Neural crest cell (in vitro differentiated cells): ENCODE data around the gene MAGEB4. TPM values are rescaled to one million over a fixed set of nuclear protein-coding genes. Genes with fewer than 3 reads are reported as not detected.

Experiments used
- DNase-seq: peaks from one replicate; pipeline ENCODE4 v3.0.0; 2021; ENCODE audit warnings: low read depth, mixed read lengths, low spot score
- H3K27ac Mint-ChIP-seq: one replicate; pipeline ENCODE4 v1.8.0; 2021; ENCODE audit warnings: mild to moderate bottlenecking, mixed read lengths; ENCODE audit not compliant: unreplicated experiment
- H3K27me3 Mint-ChIP-seq: 2 replicates; pipeline ENCODE4 v1.8.0; 2021; ENCODE audit warnings: low read depth, mild to moderate bottlenecking, mixed read lengths
- H3K36me3 Mint-ChIP-seq: 2 replicates; pipeline ENCODE4 v1.8.0; 2021; ENCODE audit warnings: low read depth, mild to moderate bottlenecking, mixed read lengths
- H3K4me1 Mint-ChIP-seq: 2 replicates; pipeline ENCODE4 v1.8.0; 2021; ENCODE audit warnings: mixed read lengths
- H3K4me3 Mint-ChIP-seq: one replicate; pipeline ENCODE4 v1.8.0; 2021; ENCODE audit warnings: mild to moderate bottlenecking, mixed read lengths
- H3K9me3 Mint-ChIP-seq: 2 replicates; pipeline ENCODE4 v1.8.0; 2021; ENCODE audit warnings: mixed read lengths
- total RNA-seq: library from RNA; stranded (reverse); gene quantifications from 2 replicates; pipeline ENCODE4 v1.2.1, GENCODE V29; 2021
- TF ChIP-seq, protein P1 (sequence below): fragments of 200-600 bp; sonication (generic); conservative IDR thresholded peaks from 2 replicates; pipeline ENCODE4 v1.5.0; 2021; ENCODE audit warnings: antibody characterized with exemption, mild to moderate bottlenecking

MAGEB4 gene
- total RNA-seq, 1 donor from 2014 or later, result not detected

DNA sequence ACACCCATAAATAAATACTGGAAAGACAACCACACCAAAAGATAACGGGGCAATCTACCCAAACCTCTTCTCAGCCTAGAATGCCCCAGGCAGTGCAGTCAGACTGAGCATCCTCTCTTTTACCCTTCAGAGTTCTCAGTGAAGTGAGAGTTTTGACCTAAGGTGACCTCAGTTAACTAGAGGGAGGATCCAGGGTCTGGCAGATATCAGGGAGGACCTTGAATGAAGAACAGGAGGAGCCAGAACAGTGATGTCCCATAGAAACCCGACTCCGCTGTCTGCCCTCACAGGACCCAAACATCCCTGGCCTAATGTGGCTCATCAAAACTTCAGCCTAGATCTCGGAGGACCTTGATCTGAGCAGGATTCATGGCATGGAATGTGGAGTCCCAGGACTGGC is 11.4 kb upstream of the MAGEB4 start, which contains the start of gene MAGEB3:
Gene MAGEB3, plus strand, starts transcription at position 263 of the 400 bp plus-strand sequence. CDS start 5,268 bp downstream, outside the sequence.
- TF ChIP-seq, protein P1, sequence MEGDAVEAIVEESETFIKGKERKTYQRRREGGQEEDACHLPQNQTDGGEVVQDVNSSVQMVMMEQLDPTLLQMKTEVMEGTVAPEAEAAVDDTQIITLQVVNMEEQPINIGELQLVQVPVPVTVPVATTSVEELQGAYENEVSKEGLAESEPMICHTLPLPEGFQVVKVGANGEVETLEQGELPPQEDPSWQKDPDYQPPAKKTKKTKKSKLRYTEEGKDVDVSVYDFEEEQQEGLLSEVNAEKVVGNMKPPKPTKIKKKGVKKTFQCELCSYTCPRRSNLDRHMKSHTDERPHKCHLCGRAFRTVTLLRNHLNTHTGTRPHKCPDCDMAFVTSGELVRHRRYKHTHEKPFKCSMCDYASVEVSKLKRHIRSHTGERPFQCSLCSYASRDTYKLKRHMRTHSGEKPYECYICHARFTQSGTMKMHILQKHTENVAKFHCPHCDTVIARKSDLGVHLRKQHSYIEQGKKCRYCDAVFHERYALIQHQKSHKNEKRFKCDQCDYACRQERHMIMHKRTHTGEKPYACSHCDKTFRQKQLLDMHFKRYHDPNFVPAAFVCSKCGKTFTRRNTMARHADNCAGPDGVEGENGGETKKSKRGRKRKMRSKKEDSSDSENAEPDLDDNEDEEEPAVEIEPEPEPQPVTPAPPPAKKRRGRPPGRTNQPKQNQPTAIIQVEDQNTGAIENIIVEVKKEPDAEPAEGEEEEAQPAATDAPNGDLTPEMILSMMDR, result no peak
- Mint-ChIP-seq H3K27me3 (no peaks in the 10 kb centered on the region), H3K4me1 (no peaks in the 10 kb centered on the region), H3K4me3 (no peak within 1 kb of the TSS), H3K36me3 (no peaks in the 10 kb centered on the region), H3K9me3 (no peaks in the 10 kb centered on the region), H3K27ac (no peak within 1 kb of the TSS)
- DNase-seq, result no peak

DNA sequence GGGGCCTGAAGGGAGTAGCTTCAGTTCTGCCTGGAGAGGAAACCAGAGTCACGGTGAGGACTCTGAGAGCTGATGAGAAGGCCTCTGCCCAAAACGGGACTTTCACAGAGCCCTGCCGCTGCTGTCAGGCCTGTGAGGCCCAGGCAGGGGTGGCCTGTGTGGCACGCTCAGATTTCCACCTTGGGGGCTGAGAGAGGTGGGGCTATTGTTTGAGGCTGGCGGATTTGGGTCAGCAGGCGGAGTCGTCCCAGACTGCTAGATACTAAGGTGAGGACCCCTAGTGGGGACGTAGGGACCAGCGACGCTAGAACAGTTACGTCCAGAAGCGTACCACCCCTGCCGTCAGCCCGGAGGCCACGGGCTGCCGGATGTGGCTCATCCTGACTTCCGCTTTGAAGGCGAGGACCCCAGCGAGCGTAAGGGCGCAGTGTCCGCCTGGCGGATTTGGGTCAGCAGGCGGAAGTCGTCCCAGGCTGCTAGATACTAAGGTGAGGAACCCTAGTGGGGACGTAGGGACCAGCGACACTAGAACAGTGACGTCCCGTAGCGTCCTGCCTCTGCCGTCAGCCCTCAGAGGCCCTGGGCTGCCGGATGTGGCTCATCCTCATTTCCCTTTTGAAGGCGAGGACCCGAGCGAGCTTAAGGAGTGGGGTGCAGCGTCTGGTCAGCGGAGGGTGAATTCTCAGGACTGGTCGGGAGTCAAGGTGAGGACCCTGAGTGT is 5.1 kb downstream of the MAGEB4 start, which contains the start of gene MAGEB1:
Gene MAGEB1, plus strand, starts transcription at position 378 of the 721 bp plus-strand sequence. CDS start 3,348 bp downstream, outside the sequence.
- Mint-ChIP-seq H3K27me3 (no peaks in the 10 kb centered on the region), H3K4me1 (no peaks in the 10 kb centered on the region), H3K36me3 (no peaks in the 10 kb centered on the region), H3K4me3 (no peak within 1 kb of the TSS), H3K27ac (no peak within 1 kb of the TSS), H3K9me3 (peaks cover 6% of the 10 kb centered on the region)
- no peak for DNase-seq
- TF ChIP-seq, protein P1, result no peak

DNA sequence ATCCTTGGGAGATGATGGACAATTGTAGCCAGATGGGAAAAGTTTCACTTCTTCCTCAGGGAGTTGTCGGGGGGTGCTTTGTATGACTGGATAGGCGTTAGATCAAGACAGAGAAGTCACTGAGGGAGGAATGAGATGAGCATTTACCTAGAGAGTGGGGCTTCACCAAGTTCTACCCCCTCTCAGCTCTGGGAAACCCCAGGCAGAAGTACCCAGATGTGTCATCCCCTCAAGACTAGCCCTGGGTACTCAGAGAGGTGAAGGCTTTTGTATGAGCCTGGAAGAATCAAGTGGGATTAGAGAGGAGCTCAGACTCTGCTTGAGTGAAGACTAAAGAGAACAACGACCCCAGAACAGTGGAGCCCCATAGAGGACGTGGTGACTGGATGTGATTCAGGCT is 7.1 kb downstream of the MAGEB4 start:
- TF ChIP-seq, protein P1, result no peak
- DNase-seq, result no peak
- Mint-ChIP-seq H3K27me3 (no peaks in the 10 kb centered on the region), H3K4me3 (no peak overlapping the region), H3K27ac (no peak overlapping the region), H3K9me3 (peaks cover 6% of the 10 kb centered on the region), H3K36me3 (no peaks in the 10 kb centered on the region), H3K4me1 (no peaks in the 10 kb centered on the region)

DNA sequence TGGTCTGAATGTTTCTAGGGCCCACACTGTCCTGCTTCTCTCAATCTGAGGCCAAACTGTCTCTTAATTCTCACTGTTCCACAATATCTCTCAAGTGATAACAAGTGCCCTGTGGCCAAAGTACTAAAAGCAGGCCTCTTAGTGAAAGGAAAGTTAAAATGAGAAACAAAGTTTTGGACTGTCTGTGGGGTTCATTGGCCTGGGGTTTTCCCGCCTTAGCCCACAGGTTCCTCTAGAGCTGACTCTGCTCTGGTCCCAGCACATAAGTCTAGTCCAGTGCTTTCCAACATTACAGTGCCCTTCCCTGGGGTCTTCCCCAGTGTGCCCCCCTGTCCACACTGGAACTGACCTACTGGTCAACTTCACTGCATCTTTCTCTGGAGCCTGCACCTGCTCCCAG is 11.5 kb downstream of the MAGEB4 start:
- TF ChIP-seq, protein P1, result no peak
- Mint-ChIP-seq H3K4me1 (no peaks in the 10 kb centered on the region), H3K27me3 (no peaks in the 10 kb centered on the region), H3K9me3 (peaks cover 14% of the 10 kb centered on the region), H3K36me3 (no peaks in the 10 kb centered on the region), H3K4me3 (no peak overlapping the region), H3K27ac (no peak overlapping the region)
- DNase-seq, result no peak

DNA sequence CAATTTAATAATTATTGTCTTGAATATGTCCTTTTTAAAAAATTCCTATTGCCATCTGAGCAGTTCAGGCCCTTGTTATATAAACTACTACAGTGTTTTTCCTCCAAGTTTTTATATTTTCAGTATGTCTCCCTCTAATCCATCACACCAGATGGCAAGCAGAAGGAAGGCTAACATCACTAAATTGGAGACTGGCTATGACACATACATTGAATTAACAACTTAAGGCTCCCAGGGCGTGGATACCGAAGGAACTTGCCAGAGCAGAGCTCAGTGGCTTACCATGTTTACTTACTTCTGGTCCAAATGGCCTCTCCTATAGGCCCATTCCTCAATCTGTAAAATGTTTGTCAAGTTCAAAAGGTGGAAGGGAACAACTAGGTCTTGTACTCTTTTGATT is 18.1 kb downstream of the MAGEB4 start:
- DNase-seq, result no peak
- Mint-ChIP-seq H3K27me3 (no peaks in the 10 kb centered on the region), H3K4me3 (no peak overlapping the region), H3K9me3 (peaks cover 10% of the 10 kb centered on the region), H3K4me1 (no peaks in the 10 kb centered on the region), H3K27ac (no peak overlapping the region), H3K36me3 (no peaks in the 10 kb centered on the region)
- TF ChIP-seq, protein P1, result no peak
